Activated CD4-positive, alpha-beta T cell treated with anti-CD3 and anti-CD28 coated beads, Interleukin-2, amount 10 ng/mL, durations not matched to agents 24 days and 14 days (primary cell): ENCODE results near the gene BLOC1S6. TPM values are rescaled to one million over a fixed set of nuclear protein-coding genes. Genes with fewer than 3 reads are reported as not detected.

Experiments used
- DNase-seq: peaks from one replicate; pipeline ENCODE4 v3.0.0; 2022
- H3K27ac Mint-ChIP-seq: one replicate; pipeline ENCODE4 v1.8.0; 2022; ENCODE audit warnings: mild to moderate bottlenecking, mixed read lengths
- H3K27me3 Mint-ChIP-seq: one replicate; pipeline ENCODE4 v1.8.0; 2022; ENCODE audit warnings: mixed read lengths
- H3K36me3 Mint-ChIP-seq: one replicate; pipeline ENCODE4 v1.8.0; 2022; ENCODE audit warnings: low read depth, mild to moderate bottlenecking, mixed read lengths
- H3K4me1 Mint-ChIP-seq: one replicate; pipeline ENCODE4 v1.8.0; 2021; ENCODE audit warnings: mixed read lengths
- H3K4me3 Mint-ChIP-seq: one replicate; pipeline ENCODE4 v1.8.0; 2022; ENCODE audit warnings: mild to moderate bottlenecking, moderate library complexity, mixed read lengths
- H3K9me3 Mint-ChIP-seq: one replicate; pipeline ENCODE4 v1.8.0; 2021; ENCODE audit warnings: mixed read lengths
- intact Hi-C: fragments of 100-400 bp; cut with micrococcal nuclease; formaldehyde crosslinking; loops from one replicate; pipeline ENCODE4 v1.15.1; 2023
- total RNA-seq: library from RNA; stranded (reverse); gene quantifications from 2 replicates; pipeline ENCODE4 v1.2.3, GENCODE V29; 2022

Gene BLOC1S6
- total RNA-seq, 1 donor from 2014 or later: 44.8 TPM

DNA sequence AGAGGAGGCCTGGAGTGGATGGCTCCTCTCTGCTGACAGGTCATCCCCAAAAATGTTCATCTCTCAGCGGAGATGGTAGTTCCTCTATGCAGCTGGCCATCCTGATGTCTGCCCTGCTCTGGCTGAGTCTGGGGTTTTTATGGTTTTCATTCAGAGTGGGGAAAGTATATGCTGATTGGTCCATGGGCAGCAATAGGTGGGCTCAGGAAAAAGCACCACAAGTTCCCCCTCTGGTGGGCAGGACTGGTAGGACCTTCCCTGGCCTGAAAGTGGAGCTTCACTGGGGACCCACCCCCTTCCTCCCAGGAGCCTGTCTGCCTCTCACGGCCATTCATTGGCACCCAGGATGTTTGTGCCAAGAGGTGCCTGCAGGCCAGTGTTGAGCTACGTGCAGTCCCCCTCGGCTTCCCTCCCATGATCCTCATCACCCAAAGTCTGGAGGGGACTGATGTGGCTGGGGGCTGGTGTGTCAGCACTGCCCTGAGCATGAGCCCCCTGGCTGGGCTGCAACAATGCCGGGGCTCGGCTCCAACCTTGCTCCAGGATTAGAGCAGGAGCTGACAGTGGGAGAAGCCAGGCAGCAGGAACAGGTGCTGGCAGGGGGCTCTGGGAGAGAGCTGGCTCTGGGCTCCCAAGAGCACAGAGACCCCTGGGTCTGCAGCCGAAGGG, 13.1 kb upstream of the BLOC1S6 start:
- Mint-ChIP-seq H3K9me3 (no peaks in the 10 kb centered on the region), H3K27me3 (peaks cover 27% of the 10 kb centered on the region), H3K27ac (no peak overlapping the region), H3K36me3 (no peaks in the 10 kb centered on the region), H3K4me1 (no peaks in the 10 kb centered on the region), H3K4me3 (no peak overlapping the region)
- DNase-seq: peak; percentile 65
- intact Hi-C loops: no loop called here

GRCh38 chr15:45581919-45582318, 5.3 kb upstream of the BLOC1S6 start:
- Mint-ChIP-seq H3K9me3 (no peaks in the 10 kb centered on the region), H3K27me3 (peaks cover 15% of the 10 kb centered on the region), H3K36me3 (no peaks in the 10 kb centered on the region), H3K27ac (no peak overlapping the region), H3K4me1 (peaks cover 11% of the 10 kb centered on the region), H3K4me3 (no peak overlapping the region)
- no peak for DNase-seq
- intact Hi-C loops: no loop called here

- no peaks in the 10 kb centered on the region for H3K9me3 Mint-ChIP-seq
- peaks cover 5% of the 10 kb centered on the region for H3K36me3 Mint-ChIP-seq
- intact Hi-C loops: no loop called here
- peak; percentile 64 for DNase-seq
- peaks cover 21% of the 10 kb centered on the region for H3K4me1 Mint-ChIP-seq
- no peak overlapping the region for H3K4me3 Mint-ChIP-seq
- H3K27me3 Mint-ChIP-seq: peaks cover 14% of the 10 kb centered on the region
- no peak overlapping the region for H3K27ac Mint-ChIP-seq
Observed at GRCh38 chr15:45583731-45584639, 3.2 kb upstream of the BLOC1S6 start.

DNA sequence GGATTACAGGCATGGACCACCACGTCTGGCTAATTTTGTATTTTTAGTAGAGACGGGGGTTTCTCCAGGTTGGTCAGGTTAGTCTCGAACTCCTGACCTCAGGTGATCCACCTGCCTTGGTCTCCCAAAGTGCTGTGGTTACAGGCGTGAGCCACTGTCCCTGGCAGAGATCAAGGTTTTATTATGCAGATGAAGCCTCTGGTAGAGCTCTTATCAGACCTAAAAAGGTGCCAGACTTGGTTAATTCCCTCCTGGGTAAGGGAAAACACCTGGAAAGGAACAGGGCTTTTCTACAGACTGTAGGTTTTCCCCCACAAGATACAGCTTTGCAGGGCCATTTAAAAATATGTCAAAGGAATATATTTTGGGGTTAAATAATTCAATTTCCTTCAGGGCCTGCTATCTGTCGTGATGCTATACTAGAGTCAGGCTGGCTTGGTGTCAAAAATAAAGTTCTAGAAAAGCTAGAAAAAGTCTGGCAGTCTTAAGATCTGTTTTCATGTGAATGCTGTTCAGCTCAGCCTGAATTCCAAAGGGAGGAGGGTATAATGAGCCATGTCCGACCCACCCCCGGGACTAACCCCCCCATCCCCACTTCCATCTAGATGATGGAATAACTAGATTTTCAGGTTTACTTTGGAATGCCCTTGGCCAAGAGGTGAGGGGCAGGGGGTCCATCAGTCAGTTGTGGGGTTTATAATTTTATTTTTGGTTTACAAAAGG, 1.9 kb upstream of the BLOC1S6 start:
- DNase-seq: no peak
- no peak overlapping the region for H3K27ac Mint-ChIP-seq
- peak overlapping the region; percentile 99 for H3K4me3 Mint-ChIP-seq
- peaks cover 5% of the 10 kb centered on the region for H3K36me3 Mint-ChIP-seq
- intact Hi-C loops: loop anchor here (5.0 kb wide), 1 partner anchor 183 kb away; a partner anchor contains a TSS
- peaks cover 26% of the 10 kb centered on the region for H3K4me1 Mint-ChIP-seq
- H3K27me3 Mint-ChIP-seq: peaks cover 8% of the 10 kb centered on the region
- no peaks in the 10 kb centered on the region for H3K9me3 Mint-ChIP-seq

GRCh38 chr15:45586125-45586524, 1.1 kb upstream of the BLOC1S6 start:
- peak overlapping the region; percentile 99 for H3K4me3 Mint-ChIP-seq
- H3K9me3 Mint-ChIP-seq: no peaks in the 10 kb centered on the region
- no peak for DNase-seq
- H3K4me1 Mint-ChIP-seq: peaks cover 26% of the 10 kb centered on the region
- intact Hi-C loops: loop anchor here (2.0 to 5.0 kb wide), 2 partner anchors 63 to 184 kb away; partner anchors contain the start of gene SLC30A4
- H3K36me3 Mint-ChIP-seq: peaks cover 5% of the 10 kb centered on the region
- H3K27ac Mint-ChIP-seq: peak overlapping the region; percentile 100
- H3K27me3 Mint-ChIP-seq: peaks cover 4% of the 10 kb centered on the region

- Mint-ChIP-seq H3K9me3 (no peaks in the 10 kb centered on the region), H3K36me3 (peaks cover 5% of the 10 kb centered on the region), H3K27ac (peak overlapping the region; percentile 100), H3K4me1 (peaks cover 30% of the 10 kb centered on the region), H3K4me3 (peak overlapping the region; percentile 99), H3K27me3 (peaks cover 1% of the 10 kb centered on the region)
- no peak for DNase-seq
- intact Hi-C loops: loop anchor here (1.0 to 5.0 kb wide), 5 partner anchors 49 to 388 kb away; partner anchors contain the start of genes SLC30A4 and SQOR
Observed at GRCh38 chr15:45586601-45587094, 531 bp upstream of the BLOC1S6 start.

DNA sequence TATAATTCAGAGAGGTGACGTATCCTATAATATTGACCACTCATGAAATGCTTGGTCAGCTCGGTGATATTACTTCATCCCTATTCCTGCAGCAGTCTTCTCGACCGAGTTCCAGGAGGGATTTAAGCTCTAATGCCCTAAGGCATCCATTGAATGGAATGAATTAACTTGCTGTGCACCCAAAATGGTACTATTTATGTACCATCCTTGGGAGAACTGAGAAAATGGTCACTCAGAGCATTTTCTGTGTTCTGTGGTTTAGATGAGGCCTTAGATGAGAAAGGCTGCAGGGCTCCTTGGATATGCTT, 638 bp downstream of the BLOC1S6 start:
- Mint-ChIP-seq H3K9me3 (no peaks in the 10 kb centered on the region), H3K4me3 (peak overlapping the region; percentile 99), H3K4me1 (peaks cover 31% of the 10 kb centered on the region), H3K36me3 (peaks cover 9% of the 10 kb centered on the region), H3K27me3 (no peaks in the 10 kb centered on the region), H3K27ac (peak overlapping the region; percentile 100)
- intact Hi-C loops: loop anchor here (1.0 to 5.0 kb wide), 5 partner anchors 47 to 390 kb away; partner anchors contain the start of genes SLC30A4 and SQOR
- DNase-seq: no peak

DNA sequence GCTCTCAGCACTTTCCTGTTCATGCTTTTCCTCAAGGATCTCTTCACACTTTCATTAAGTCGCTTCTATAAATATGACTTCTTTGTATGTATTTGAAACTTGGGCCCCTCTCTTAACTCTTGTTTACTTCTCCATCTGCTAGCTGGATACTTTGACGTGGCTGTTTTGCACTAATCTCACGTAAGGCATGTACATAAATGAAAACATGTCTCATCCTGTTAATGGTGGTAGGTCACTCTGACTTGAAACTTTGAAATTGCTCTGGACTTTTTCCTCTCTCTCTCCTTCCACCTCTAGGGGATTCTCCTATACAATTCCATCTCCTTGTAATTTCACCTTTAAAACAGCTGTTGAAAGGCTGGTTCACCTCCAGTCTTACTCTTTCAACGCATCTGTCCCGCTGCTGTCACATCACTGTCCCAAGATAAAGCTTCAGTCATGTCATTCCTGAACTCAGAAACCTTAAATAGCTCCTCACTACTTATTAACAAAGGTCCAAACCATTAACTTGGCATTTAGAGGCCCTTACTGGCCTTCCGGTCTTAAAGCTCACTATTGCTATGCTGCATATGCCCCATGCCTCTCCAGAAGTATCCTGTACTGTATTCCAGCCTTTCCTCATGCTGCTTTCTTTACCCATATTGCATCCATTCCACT, 1.2 kb downstream of the BLOC1S6 start:
- intact Hi-C loops: loop anchor here (5.0 kb wide), 1 partner anchor 186 kb away; a partner anchor contains a TSS
- DNase-seq: no peak
- H3K27me3 Mint-ChIP-seq: no peaks in the 10 kb centered on the region
- H3K4me3 Mint-ChIP-seq: peak overlapping the region; percentile 99
- H3K9me3 Mint-ChIP-seq: no peaks in the 10 kb centered on the region
- H3K36me3 Mint-ChIP-seq: peaks cover 10% of the 10 kb centered on the region
- peaks cover 31% of the 10 kb centered on the region for H3K4me1 Mint-ChIP-seq
- H3K27ac Mint-ChIP-seq: peak overlapping the region; percentile 100

DNA sequence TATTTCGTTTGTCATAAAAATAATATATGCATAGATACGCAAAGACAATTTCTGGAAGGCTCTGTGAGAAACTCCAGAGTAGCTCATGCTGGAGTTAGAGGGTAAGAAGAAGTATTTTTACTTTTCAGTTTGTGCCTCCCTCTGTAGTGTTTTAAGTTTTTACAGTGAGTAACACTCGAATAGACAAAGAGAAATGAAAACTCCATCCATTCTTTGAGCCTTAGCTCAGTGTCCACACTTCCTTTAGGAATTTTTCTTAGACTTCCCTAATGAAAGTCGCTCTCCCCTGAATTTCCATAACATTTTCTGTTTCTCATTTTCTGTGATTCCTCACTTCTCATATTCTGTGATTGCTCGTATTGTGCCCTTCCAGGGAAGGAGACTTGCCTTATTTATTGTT, 2.1 kb downstream of the BLOC1S6 start:
- Mint-ChIP-seq H3K27ac (no peak overlapping the region), H3K9me3 (no peaks in the 10 kb centered on the region), H3K27me3 (no peaks in the 10 kb centered on the region), H3K4me3 (peak overlapping the region; percentile 99), H3K36me3 (peaks cover 16% of the 10 kb centered on the region), H3K4me1 (peaks cover 31% of the 10 kb centered on the region)
- intact Hi-C loops: loop anchor here (5.0 kb wide), 1 partner anchor 187 kb away; a partner anchor contains a TSS
- no peak for DNase-seq

- Mint-ChIP-seq H3K4me3 (no peak overlapping the region), H3K27ac (no peak overlapping the region), H3K36me3 (peaks cover 44% of the 10 kb centered on the region), H3K27me3 (no peaks in the 10 kb centered on the region), H3K4me1 (peaks cover 6% of the 10 kb centered on the region), H3K9me3 (no peaks in the 10 kb centered on the region)
- DNase-seq: no peak
- intact Hi-C loops: no loop called here
Observed at GRCh38 chr15:45594319-45594718, 7.1 kb downstream of the BLOC1S6 start.

- H3K4me3 Mint-ChIP-seq: no peak overlapping the region
- H3K4me1 Mint-ChIP-seq: peaks cover 4% of the 10 kb centered on the region
- intact Hi-C loops: no loop called here
- no peak overlapping the region for H3K27ac Mint-ChIP-seq
- no peaks in the 10 kb centered on the region for H3K27me3 Mint-ChIP-seq
- no peaks in the 10 kb centered on the region for H3K9me3 Mint-ChIP-seq
- H3K36me3 Mint-ChIP-seq: peaks cover 44% of the 10 kb centered on the region
- no peak for DNase-seq
Observed at GRCh38 chr15:45594835-45595530, 7.8 kb downstream of the BLOC1S6 start.

DNA sequence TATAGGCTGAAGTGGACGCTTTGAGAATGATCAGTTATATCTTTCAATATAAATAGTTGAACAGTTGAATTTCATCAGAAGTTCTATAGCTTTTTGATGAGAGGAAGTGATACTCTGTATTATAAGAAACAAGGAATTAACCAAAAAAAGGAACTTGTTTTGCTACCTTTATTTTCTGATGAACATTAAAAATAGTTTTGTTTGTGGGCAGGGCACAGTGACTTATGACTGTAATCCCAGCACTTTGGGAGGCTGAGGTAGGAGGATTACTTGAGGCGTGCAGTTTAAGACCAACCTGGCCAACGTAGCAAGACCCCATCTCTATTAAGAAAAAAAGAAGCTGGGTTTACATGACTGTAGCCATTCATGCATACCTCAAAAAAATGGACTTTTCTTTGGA, 16.7 kb downstream of the BLOC1S6 start:
- Mint-ChIP-seq H3K9me3 (no peaks in the 10 kb centered on the region), H3K36me3 (peaks cover 13% of the 10 kb centered on the region), H3K4me1 (peaks cover 4% of the 10 kb centered on the region), H3K27me3 (no peaks in the 10 kb centered on the region), H3K27ac (no peak overlapping the region), H3K4me3 (no peak overlapping the region)
- intact Hi-C loops: no loop called here
- DNase-seq: no peak

DNA sequence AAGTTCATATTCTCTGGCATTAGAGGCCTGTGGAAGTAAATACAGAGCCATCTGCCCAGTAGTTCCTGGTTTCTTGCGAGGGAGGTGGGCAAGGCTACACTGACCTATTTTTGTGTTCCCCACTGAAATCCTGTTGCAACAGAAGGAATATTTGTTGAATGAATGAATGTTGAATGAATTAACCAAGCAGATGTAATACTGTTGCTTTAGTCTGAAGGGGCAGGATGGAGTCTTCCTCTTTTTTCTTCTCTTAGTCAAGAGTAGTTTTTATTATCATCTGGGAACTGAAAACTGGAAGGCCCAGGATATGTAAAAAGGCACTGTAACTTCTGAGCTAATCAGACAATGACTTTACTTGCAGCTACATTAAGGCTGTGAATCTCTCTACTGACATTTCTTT, 17.1 kb downstream of the BLOC1S6 start:
- no peaks in the 10 kb centered on the region for H3K9me3 Mint-ChIP-seq

More for the DNA sequence above, 17.1 kb downstream of the BLOC1S6 start:
- Mint-ChIP-seq H3K4me1 (peaks cover 4% of the 10 kb centered on the region), H3K27me3 (no peaks in the 10 kb centered on the region), H3K27ac (no peak overlapping the region), H3K36me3 (peaks cover 13% of the 10 kb centered on the region), H3K4me3 (no peak overlapping the region)
- intact Hi-C loops: no loop called here
- no peak for DNase-seq
